Tibial nerve (tissue), 4 donors: ENCODE data around the gene MLKL.

ENCODE experiments used
- CTCF ChIP-seq, 5 experiments: fragments of 200-600 bp in 3 of 5; fragments of 450-650 bp in 2 of 5; sonication (generic) in 3 of 5; IDR thresholded peaks; one replicate each; pipeline ENCODE4 v1.5.1; 2016 to 2019; ENCODE audit warnings: antibody characterized with exemption in 5 of 5, mild to moderate bottlenecking in 3 of 5, moderate library complexity in 2 of 5
- EP300 ChIP-seq, 2 donors: sonication (generic); formaldehyde crosslinking; IDR thresholded peaks; one replicate each; pipeline ENCODE4 v1.6.1; 2017; ENCODE audit warnings: antibody characterized with exemption in 2 of 2, mild to moderate bottlenecking in 1 of 2
- POLR2A ChIP-seq, 2 donors: fragments of 450-650 bp; IDR thresholded peaks; one replicate each; pipeline ENCODE4 v1.6.1; 2017; ENCODE audit warnings: antibody characterized with exemption in 2 of 2, mild to moderate bottlenecking in 2 of 2, moderate library complexity in 2 of 2

GRCh38 chr16:74660383-74660782, 40.3 kb downstream of the MLKL start:
- TF ChIP-seq CTCF (IDR thresholded peaks at IDR 0.05) (no peak), POLR2A (IDR thresholded peaks at IDR 0.05) (no peak), EP300 (IDR thresholded peaks at IDR 0.05) (no peak)
